Smooth muscle cell (in vitro differentiated cells): Measurements from ENCODE around the gene TTC39A. TPM values are rescaled to one million over a fixed set of nuclear protein-coding genes. Genes with fewer than 3 reads are reported as not detected.

Experiments
- DNase-seq: peaks from one replicate; lab custom pipeline; 2025; ENCODE audit not compliant: unreplicated experiment; lab: John Stamatoyannopoulos, UW
- H2AFZ ChIP-seq: fragments of 200-600 bp; sonication (generic); 2 replicates; pipeline ENCODE4 v1.6.0; 2016; ENCODE audit warnings: antibody characterized with exemption, low read depth, mild to moderate bottlenecking
- H3F3A ChIP-seq: fragments of 200-600 bp; sonication (generic); 2 replicates; pipeline ENCODE4 v1.6.0; 2017; ENCODE audit warnings: antibody characterized with exemption, low read depth
- H3K27ac ChIP-seq: fragments of 200-600 bp; sonication (generic); 2 replicates; pipeline ENCODE4 v1.5.1; 2016; ENCODE audit warnings: low read depth, mild to moderate bottlenecking
- H3K27me3 ChIP-seq: fragments of 200-600 bp; sonication (generic); 2 replicates; pipeline ENCODE4 v1.6.1; 2016; ENCODE audit warnings: low read depth, mild to moderate bottlenecking
- H3K36me3 ChIP-seq: fragments of 200-600 bp; sonication (generic); 2 replicates; pipeline ENCODE4 v1.5.1; 2016; ENCODE audit warnings: low read depth
- H3K4me1 ChIP-seq: fragments of 200-600 bp; sonication (generic); 2 replicates; pipeline ENCODE4 v1.5.1; 2016; ENCODE audit warnings: low read depth
- H3K4me2 ChIP-seq: fragments of 200-600 bp; sonication (generic); 2 replicates; pipeline ENCODE4 v1.6.0; 2016; ENCODE audit warnings: mild to moderate bottlenecking
- H3K4me3 ChIP-seq: fragments of 200-600 bp; sonication (generic); 2 replicates; pipeline ENCODE4 v1.5.1; 2016; ENCODE audit warnings: mild to moderate bottlenecking
- H3K79me2 ChIP-seq: fragments of 200-600 bp; sonication (generic); 2 replicates; pipeline ENCODE4 v1.6.0; 2016; ENCODE audit warnings: low read depth, mild to moderate bottlenecking
- H3K9ac ChIP-seq: fragments of 200-600 bp; sonication (generic); 2 replicates; pipeline ENCODE4 v1.6.0; 2016; ENCODE audit warnings: low read depth
- H3K9me3 ChIP-seq: fragments of 200-600 bp; sonication (generic); replicated peaks from 2 replicates; pipeline ENCODE4 v1.5.1; 2016; ENCODE audit warnings: low read depth
- H4K20me1 ChIP-seq: fragments of 200-600 bp; sonication (generic); 2 replicates; pipeline ENCODE4 v1.6.0; 2016; ENCODE audit warnings: low read depth
- CTCF ChIP-seq: fragments of 200-600 bp; sonication (generic); IDR thresholded peaks from 2 replicates; pipeline ENCODE4 v1.5.1; 2017; ENCODE audit warnings: borderline replicate concordance, mild to moderate bottlenecking, antibody characterized with exemption; ENCODE audit not compliant: insufficient read depth, poor library complexity, severe bottlenecking
- WGBS: methylation state at CpG from one replicate; pipeline ENCODE4 v1.1.7; 2016; ENCODE audit warnings: low lambda C conversion rate; 5-methylcytosine and 5-hydroxymethylcytosine counted together
- polyA plus RNA-seq: library from polyadenylated mRNA; unstranded; fragments of >200 nt; fragmentation: Nextera tagmentation; extraction: Ambion mirVana; gene quantifications from 2 replicates; pipeline ENCODE4 v1.2.1, GENCODE V29; 2016
- total RNA-seq: library from RNA; depleted of rRNA; stranded (reverse); fragments of >200 nt; gene quantifications from 2 replicates; pipeline ENCODE4 v1.2.3, GENCODE V29; 2014

TTC39A gene
- total and polyA plus RNA-seq, 2 experiments from 2014 or later = 0.27 to 2.2 TPM

GRCh38 chr1:51284487-51284954 lies 45.8 kb downstream of the TTC39A start:
- Histone ChIP-seq H3K36me3 (no peaks in the 10 kb centered on the region), H3K4me3 (no peak overlapping the region), H3K4me2 (no peak overlapping the region), H3K4me1 (peaks cover 11% of the 10 kb centered on the region), H2AFZ (no peak overlapping the region), H3K27ac (no peak overlapping the region), H3K79me2 (no peaks in the 10 kb centered on the region), H3K27me3 (no peaks in the 10 kb centered on the region), H3K9me3 (no peaks in the 10 kb centered on the region), H3K9ac (no peak overlapping the region), H4K20me1 (no peaks in the 10 kb centered on the region), H3F3A (no peaks in the 10 kb centered on the region)
- no peak for DNase-seq
- TF ChIP-seq CTCF = no peak

GRCh38 chr1:51283979-51284378 lies 46.4 kb downstream of the TTC39A start:
- no peak overlapping the region for H3K4me2 ChIP-seq
- H3K27me3 ChIP-seq = no peaks in the 10 kb centered on the region
- no peak overlapping the region for H3K9ac ChIP-seq
- no peaks in the 10 kb centered on the region for H3K9me3 ChIP-seq
- no peak overlapping the region for H3K27ac ChIP-seq
- WGBS = 94% methylated on average over 5 of the region's 5 CpGs
- peaks cover 11% of the 10 kb centered on the region for H3K4me1 ChIP-seq
- H3K79me2 ChIP-seq = no peaks in the 10 kb centered on the region
- H2AFZ ChIP-seq = no peak overlapping the region
- no peak for TF ChIP-seq CTCF
- no peaks in the 10 kb centered on the region for H3F3A ChIP-seq
- no peaks in the 10 kb centered on the region for H3K36me3 ChIP-seq
- H4K20me1 ChIP-seq = no peaks in the 10 kb centered on the region
- no peak for DNase-seq
- H3K4me3 ChIP-seq = no peak overlapping the region

GRCh38 chr1:51282605-51283004 lies 47.8 kb downstream of the TTC39A start:
- DNase-seq = no peak
- no peaks in the 10 kb centered on the region for H3K27me3 ChIP-seq
- no peak overlapping the region for H3K9ac ChIP-seq
- H3K36me3 ChIP-seq = no peaks in the 10 kb centered on the region
- H4K20me1 ChIP-seq = peaks cover 5% of the 10 kb centered on the region
- H3F3A ChIP-seq = no peaks in the 10 kb centered on the region
- no peak for TF ChIP-seq CTCF
- H3K4me2 ChIP-seq = no peak overlapping the region
- no peak overlapping the region for H3K27ac ChIP-seq
- no peaks in the 10 kb centered on the region for H3K9me3 ChIP-seq
- H3K79me2 ChIP-seq = no peaks in the 10 kb centered on the region
- peaks cover 11% of the 10 kb centered on the region for H3K4me1 ChIP-seq
- no peak overlapping the region for H2AFZ ChIP-seq
- H3K4me3 ChIP-seq = no peak overlapping the region
- 100% methylated on average over 5 of the region's 5 CpGs for WGBS

- H3K9ac ChIP-seq = no peak overlapping the region
- H3K79me2 ChIP-seq = no peaks in the 10 kb centered on the region
- H3K4me1 ChIP-seq = peaks cover 11% of the 10 kb centered on the region
- H3K4me3 ChIP-seq = no peak overlapping the region
- no peak for TF ChIP-seq CTCF
- no peaks in the 10 kb centered on the region for H3K36me3 ChIP-seq
- no peak overlapping the region for H3K4me2 ChIP-seq
- DNase-seq = no peak
- 88% methylated on average over 5 of the region's 5 CpGs for WGBS
- H3K27me3 ChIP-seq = no peaks in the 10 kb centered on the region
- peaks cover 5% of the 10 kb centered on the region for H4K20me1 ChIP-seq
- no peaks in the 10 kb centered on the region for H3K9me3 ChIP-seq
- H2AFZ ChIP-seq = no peak overlapping the region
- H3F3A ChIP-seq = no peaks in the 10 kb centered on the region
- H3K27ac ChIP-seq = no peak overlapping the region
Measured at GRCh38 chr1:51281807-51282206, 48.6 kb downstream of the TTC39A start.
